ENCODE measurements around the gene BLOC1S5. TPM values are rescaled to one million over a fixed set of nuclear protein-coding genes. Genes with fewer than 3 reads are reported as not detected.
"Not testable (repeated sequence)": the region's sequence is repeated elsewhere in the genome, so short reads cannot be mapped to it uniquely, and the experiment has no call there.

The BLOC1S5 gene
- total and polyA plus RNA-seq, 2 donors = 10.3 to 20.0 TPM

DNA sequence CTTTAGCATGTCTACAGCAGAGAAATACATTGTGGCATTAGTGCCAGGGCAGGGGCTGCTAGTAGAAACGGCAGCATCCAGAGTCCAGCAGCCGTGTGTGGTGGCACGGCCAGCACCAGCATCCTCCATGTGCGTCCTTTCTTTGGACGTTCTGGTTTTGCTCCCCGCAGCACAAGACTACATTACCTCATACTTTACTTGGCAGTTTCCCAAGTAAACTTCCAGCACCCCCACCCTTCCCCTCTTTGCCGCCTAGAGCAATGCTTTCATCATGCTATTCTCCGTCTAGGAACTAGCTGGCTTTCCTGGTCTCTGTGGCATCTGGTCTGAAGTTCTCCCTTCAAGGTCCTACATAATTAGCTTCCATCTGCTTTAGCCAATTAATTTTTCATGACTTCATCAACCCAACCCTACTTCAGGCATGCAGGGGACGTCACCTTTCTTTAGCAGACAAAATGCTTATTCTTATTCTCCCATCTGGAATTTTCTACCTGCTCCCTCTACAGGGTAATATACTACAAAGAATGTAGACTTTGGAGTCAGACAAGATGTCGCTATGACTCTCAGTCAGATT, 67.6 kb downstream of the BLOC1S5 start:
- Histone ChIP-seq H3K27ac (ENCODE audit: low read depth in 1 of 2, low read length in 1 of 2) (no peak overlapping the region), H3K4me1 (ENCODE audit: control insufficient read depth in 2 of 2, insufficient read depth in 2 of 2, low read length in 2 of 2) (no peaks in the 10 kb centered on the region), H3K9me3 (ENCODE audit: control insufficient read depth in 2 of 2, insufficient read depth in 1 of 2, low read length in 1 of 2) (no peaks in the 10 kb centered on the region), H3K36me3 (ENCODE audit: control insufficient read depth in 2 of 2, insufficient read depth in 2 of 2, low read length in 1 of 2) (no peaks in the 10 kb centered on the region), H3K27me3 (ENCODE audit: control insufficient read depth in 2 of 2, insufficient read depth in 1 of 2, low read length in 1 of 2) (no peaks in the 10 kb centered on the region), H3K4me3 (ENCODE audit: low read length in 2 of 2) (no peak overlapping the region)
- 92% methylated on average over 10 of the region's 10 CpGs for WGBS
- no peak for DNase-seq (ENCODE audit: low read depth in 6 of 9, low spot score in 9 of 9)

DNA sequence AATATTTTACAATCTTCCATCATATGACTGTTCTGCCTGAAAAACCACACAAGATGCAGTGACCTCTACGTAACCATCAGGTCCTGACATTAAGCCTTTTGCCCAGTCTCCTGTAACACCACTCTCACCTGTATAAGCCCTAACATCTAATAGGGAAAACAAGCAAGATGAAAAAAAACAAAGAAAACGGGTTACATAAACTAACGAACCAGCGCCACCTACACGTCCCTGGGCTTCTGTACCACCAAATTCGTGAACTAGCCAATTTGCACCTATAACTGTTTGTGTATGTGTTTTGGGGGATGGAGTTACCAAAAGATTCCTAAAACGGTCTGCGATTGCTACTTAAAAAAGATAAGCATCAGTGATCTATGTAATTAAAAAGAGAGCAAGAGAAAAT, 70.2 kb downstream of the BLOC1S5 start:
- DNase-seq (ENCODE audit: low read depth in 6 of 9, low spot score in 9 of 9) = no peak
- Histone ChIP-seq H3K27ac (ENCODE audit: low read depth in 1 of 2, low read length in 1 of 2) (no peak overlapping the region), H3K9me3 (ENCODE audit: control insufficient read depth in 2 of 2, insufficient read depth in 1 of 2, low read length in 1 of 2) (no peaks in the 10 kb centered on the region), H3K36me3 (ENCODE audit: control insufficient read depth in 2 of 2, insufficient read depth in 2 of 2, low read length in 1 of 2) (no peaks in the 10 kb centered on the region), H3K4me1 (ENCODE audit: control insufficient read depth in 2 of 2, insufficient read depth in 2 of 2, low read length in 2 of 2) (no peaks in the 10 kb centered on the region), H3K4me3 (ENCODE audit: low read length in 2 of 2) (no peak overlapping the region), H3K27me3 (ENCODE audit: control insufficient read depth in 2 of 2, insufficient read depth in 1 of 2, low read length in 1 of 2) (no peaks in the 10 kb centered on the region)
- 95% methylated on average over 8 of the region's 8 CpGs for WGBS

DNA sequence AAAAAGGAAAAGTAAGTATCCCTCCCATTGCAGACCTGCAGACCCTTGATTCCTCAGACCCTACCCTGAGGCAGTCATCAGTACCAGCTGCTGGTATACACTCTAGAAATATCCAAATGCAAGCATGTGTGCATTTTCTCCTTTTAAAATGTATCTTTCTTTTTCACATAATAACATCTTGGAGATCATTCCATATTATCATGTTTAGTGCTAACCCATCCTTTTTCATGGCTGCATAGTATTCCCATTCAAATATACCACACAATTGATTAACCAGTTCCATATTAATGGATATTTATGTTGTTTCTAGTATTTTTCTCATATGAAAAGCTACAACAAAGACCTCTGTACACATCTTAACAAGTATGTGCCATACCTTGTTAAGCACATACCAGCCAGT, 70.8 kb downstream of the BLOC1S5 start:
- DNase-seq (ENCODE audit: low read depth in 6 of 9, low spot score in 9 of 9) = no peak
- no peaks in the 10 kb centered on the region for H3K36me3 ChIP-seq (ENCODE audit: control insufficient read depth in 2 of 2, insufficient read depth in 2 of 2, low read length in 1 of 2)
- H3K9me3 ChIP-seq (ENCODE audit: control insufficient read depth in 2 of 2, insufficient read depth in 1 of 2, low read length in 1 of 2) = no peaks in the 10 kb centered on the region
- no peak overlapping the region for H3K4me3 ChIP-seq (ENCODE audit: low read length in 2 of 2)
- no peaks in the 10 kb centered on the region for H3K27me3 ChIP-seq (ENCODE audit: control insufficient read depth in 2 of 2, insufficient read depth in 1 of 2, low read length in 1 of 2)
- no peaks in the 10 kb centered on the region for H3K4me1 ChIP-seq (ENCODE audit: control insufficient read depth in 2 of 2, insufficient read depth in 2 of 2, low read length in 2 of 2)
- no peak overlapping the region for H3K27ac ChIP-seq (ENCODE audit: low read depth in 1 of 2, low read length in 1 of 2)

DNA sequence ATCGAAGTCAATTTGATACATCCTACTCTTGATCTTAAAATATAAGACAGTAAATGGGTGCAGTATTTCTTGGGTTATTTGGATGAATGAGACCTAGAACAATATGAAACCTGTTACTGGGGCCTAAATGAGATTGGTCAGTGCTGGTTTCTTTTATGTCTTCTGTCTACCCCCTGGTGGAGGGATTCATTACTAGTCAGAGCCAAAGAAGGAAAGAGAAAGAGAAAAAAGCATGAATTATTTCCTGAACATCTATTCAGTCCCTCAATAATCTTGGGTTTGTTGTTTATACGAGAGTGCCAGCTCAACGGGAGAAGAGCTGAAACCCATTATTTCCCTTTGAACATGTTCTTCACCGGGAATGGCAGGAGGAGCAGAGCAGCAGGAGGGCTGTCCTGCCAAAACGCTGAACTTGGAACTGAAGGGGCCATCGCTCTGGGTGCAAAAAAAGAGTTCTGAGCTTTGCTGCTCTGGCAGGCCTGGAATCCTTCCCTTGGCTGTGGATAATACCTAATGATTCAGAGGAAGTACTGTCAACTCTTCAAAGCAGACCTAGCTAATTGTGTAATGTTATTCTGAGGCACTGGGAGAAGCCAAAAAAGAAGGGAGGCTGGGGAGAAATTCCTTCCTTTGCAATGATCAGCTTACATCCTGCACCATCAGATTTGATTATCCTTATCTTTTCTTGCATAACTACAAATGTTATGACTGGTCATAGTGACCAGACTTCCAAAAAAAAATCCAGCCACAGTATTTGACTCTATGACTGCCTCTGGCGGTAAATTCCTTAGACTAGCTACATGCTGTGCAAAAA, 72.0 kb downstream of the BLOC1S5 start:
- Histone ChIP-seq H3K27me3 (ENCODE audit: control insufficient read depth in 2 of 2, insufficient read depth in 1 of 2, low read length in 1 of 2) (no peaks in the 10 kb centered on the region), H3K4me3 (ENCODE audit: low read length in 2 of 2) (no peak overlapping the region), H3K4me1 (ENCODE audit: control insufficient read depth in 2 of 2, insufficient read depth in 2 of 2, low read length in 2 of 2) (no peaks in the 10 kb centered on the region), H3K27ac (ENCODE audit: low read depth in 1 of 2, low read length in 1 of 2) (no peak overlapping the region), H3K36me3 (ENCODE audit: control insufficient read depth in 2 of 2, insufficient read depth in 2 of 2, low read length in 1 of 2) (no peaks in the 10 kb centered on the region), H3K9me3 (ENCODE audit: control insufficient read depth in 2 of 2, insufficient read depth in 1 of 2, low read length in 1 of 2) (no peaks in the 10 kb centered on the region)
- WGBS = 68% methylated on average over 7 of the region's 7 CpGs
- no peak for DNase-seq (ENCODE audit: low read depth in 6 of 9, low spot score in 9 of 9)

DNA sequence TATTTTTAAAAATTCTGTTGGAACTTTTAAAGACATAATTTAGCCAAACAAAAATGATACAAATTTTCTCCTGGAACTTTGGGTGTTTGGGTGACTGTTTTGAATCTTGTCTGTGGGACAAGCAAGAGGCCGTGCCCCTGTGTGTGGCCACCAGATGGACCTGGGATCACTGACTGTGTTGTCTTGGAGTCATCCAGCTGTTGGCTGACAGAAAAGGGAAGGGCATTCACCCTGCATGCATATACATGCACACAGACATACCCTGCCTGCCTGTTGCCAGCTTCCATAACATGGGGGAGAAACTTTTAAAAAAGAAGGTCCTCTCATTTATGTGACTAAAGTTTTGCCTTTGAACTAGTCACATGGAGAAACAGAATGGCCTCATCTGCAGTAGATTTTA, 72.7 kb downstream of the BLOC1S5 start:
- DNase-seq (ENCODE audit: low read depth in 6 of 9, low spot score in 9 of 9) = no peak
- Histone ChIP-seq H3K4me1 (ENCODE audit: control insufficient read depth in 2 of 2, insufficient read depth in 2 of 2, low read length in 2 of 2) (no peaks in the 10 kb centered on the region), H3K27ac (ENCODE audit: low read depth in 1 of 2, low read length in 1 of 2) (no peak overlapping the region), H3K27me3 (ENCODE audit: control insufficient read depth in 2 of 2, insufficient read depth in 1 of 2, low read length in 1 of 2) (no peaks in the 10 kb centered on the region), H3K4me3 (ENCODE audit: low read length in 2 of 2) (no peak overlapping the region), H3K36me3 (ENCODE audit: control insufficient read depth in 2 of 2, insufficient read depth in 2 of 2, low read length in 1 of 2) (no peaks in the 10 kb centered on the region), H3K9me3 (ENCODE audit: control insufficient read depth in 2 of 2, insufficient read depth in 1 of 2, low read length in 1 of 2) (peaks cover 0 to 5% of the 10 kb centered on the region in 2 donors)
- 96% methylated on average over 1 of the region's 1 CpG for WGBS

DNA sequence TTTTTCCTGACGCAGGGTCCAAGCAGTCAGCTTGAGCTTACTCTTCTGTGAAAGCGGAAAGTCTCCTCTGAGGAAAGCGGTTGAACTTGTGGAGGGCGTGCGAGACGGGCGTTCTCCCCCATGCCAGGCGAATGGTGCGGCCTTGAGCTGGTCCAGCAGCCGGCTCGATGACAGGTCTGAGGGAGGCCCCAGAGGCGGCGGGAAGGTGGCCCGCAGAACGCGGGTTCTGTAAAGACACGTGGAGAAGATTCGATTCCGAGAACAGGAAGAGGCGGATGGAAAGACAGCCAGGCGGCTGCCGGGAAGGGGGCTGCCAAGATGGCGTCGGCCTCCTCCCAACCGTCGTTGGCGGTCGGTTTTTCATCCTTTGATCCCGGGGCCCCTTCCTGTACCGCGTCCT, 78.0 kb downstream of the BLOC1S5 start:
- 97% methylated on average over 31 of the region's 31 CpGs for WGBS

DNA sequence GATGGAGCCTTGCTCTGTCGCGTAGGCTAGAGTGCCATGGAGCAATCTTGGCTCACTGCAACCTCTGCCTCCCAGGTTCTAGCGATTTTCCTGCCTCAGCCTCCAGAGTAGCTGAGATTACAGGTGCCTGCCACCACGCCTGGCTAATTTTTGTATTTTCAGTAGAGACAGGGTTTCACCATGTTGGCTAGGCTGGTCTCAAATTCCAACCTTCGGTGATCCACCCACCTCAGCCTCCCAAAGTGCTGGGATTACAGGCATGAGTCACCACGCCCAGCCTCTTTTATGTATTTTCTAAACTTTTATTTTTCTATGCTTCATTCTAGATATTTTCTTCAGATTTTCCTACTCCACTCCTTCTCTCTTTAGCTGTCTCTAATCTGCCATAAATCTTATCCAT, 80.2 kb downstream of the BLOC1S5 start:
- H3K9me3 ChIP-seq (ENCODE audit: control insufficient read depth in 2 of 2, insufficient read depth in 1 of 2, low read length in 1 of 2) = peaks cover 0 to 13% of the 10 kb centered on the region in 2 donors
- DNase-seq (ENCODE audit: low read depth in 6 of 9, low spot score in 9 of 9); H3K36me3 ChIP-seq (ENCODE audit: control insufficient read depth in 2 of 2, insufficient read depth in 2 of 2, low read length in 1 of 2); H3K27me3 ChIP-seq (ENCODE audit: control insufficient read depth in 2 of 2, insufficient read depth in 1 of 2, low read length in 1 of 2); H3K4me1 ChIP-seq (ENCODE audit: control insufficient read depth in 2 of 2, insufficient read depth in 2 of 2, low read length in 2 of 2); H3K4me3 ChIP-seq (ENCODE audit: low read length in 2 of 2); H3K27ac ChIP-seq (ENCODE audit: low read depth in 1 of 2, low read length in 1 of 2): not testable (repeated sequence)
- WGBS = 86% methylated on average over 6 of the region's 6 CpGs

More for the DNA sequence above, 78.0 kb downstream of the BLOC1S5 start:
- Histone ChIP-seq H3K27me3 (ENCODE audit: control insufficient read depth in 2 of 2, insufficient read depth in 1 of 2, low read length in 1 of 2) (no peaks in the 10 kb centered on the region), H3K9me3 (ENCODE audit: control insufficient read depth in 2 of 2, insufficient read depth in 1 of 2, low read length in 1 of 2) (peaks cover 0 to 13% of the 10 kb centered on the region in 2 donors), H3K36me3 (ENCODE audit: control insufficient read depth in 2 of 2, insufficient read depth in 2 of 2, low read length in 1 of 2) (no peaks in the 10 kb centered on the region), H3K4me1 (ENCODE audit: control insufficient read depth in 2 of 2, insufficient read depth in 2 of 2, low read length in 2 of 2) (no peaks in the 10 kb centered on the region), H3K27ac (ENCODE audit: low read depth in 1 of 2, low read length in 1 of 2) (no peak overlapping the region), H3K4me3 (ENCODE audit: low read length in 2 of 2) (no peak overlapping the region)
- no peak for DNase-seq (ENCODE audit: low read depth in 6 of 9, low spot score in 9 of 9)

DNA sequence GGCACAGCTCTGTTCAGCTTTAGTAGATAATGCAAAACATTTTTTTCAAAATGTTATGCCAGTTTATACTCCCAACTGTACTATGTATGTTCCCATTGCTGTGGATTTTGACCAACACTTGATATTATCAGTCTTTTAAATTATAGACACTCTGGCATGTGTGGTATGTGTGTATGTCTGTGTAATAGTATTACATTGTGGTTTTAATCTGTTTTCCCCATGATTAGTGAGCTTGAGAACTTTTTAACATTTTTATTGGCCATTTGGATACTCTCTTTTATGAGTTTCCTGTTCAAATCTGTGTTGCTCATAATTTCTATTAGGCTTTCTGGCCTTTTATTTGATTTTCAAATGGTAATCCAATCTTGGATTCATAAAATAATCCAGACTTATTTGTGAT, 84.4 kb downstream of the BLOC1S5 start:
- DNase-seq (ENCODE audit: low read depth in 6 of 9, low spot score in 9 of 9) = no peak
- Histone ChIP-seq H3K9me3 (ENCODE audit: control insufficient read depth in 2 of 2, insufficient read depth in 1 of 2, low read length in 1 of 2) (no peaks in the 10 kb centered on the region), H3K27me3 (ENCODE audit: control insufficient read depth in 2 of 2, insufficient read depth in 1 of 2, low read length in 1 of 2) (peaks cover 7 to 9% of the 10 kb centered on the region in 2 donors), H3K36me3 (ENCODE audit: control insufficient read depth in 2 of 2, insufficient read depth in 2 of 2, low read length in 1 of 2) (no peaks in the 10 kb centered on the region), H3K4me3 (ENCODE audit: low read length in 2 of 2) (no peak overlapping the region), H3K4me1 (ENCODE audit: control insufficient read depth in 2 of 2, insufficient read depth in 2 of 2, low read length in 2 of 2) (no peaks in the 10 kb centered on the region), H3K27ac (ENCODE audit: low read depth in 1 of 2, low read length in 1 of 2) (no peak overlapping the region)

DNA sequence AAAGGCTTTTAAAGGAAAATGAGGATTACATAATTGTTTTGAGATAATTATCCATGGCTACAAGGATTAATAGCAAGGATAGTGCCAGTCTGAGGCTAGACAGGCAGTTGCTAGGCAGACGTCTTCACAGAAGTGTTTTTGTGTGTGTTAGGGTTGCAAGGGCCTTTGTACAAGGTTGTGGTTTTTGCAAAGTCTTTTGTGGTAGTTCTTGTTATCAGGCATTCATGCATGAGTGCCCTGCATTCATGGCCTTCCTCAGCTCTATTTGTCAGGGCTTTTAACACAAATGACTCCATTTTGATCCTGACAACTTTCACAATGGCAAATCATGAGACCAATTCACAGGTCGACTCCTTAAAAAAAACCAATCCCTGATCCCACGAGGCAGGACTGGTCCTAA, 85.5 kb downstream of the BLOC1S5 start:
- Histone ChIP-seq H3K4me3 (ENCODE audit: low read length in 2 of 2) (no peak overlapping the region), H3K27ac (ENCODE audit: low read depth in 1 of 2, low read length in 1 of 2) (no peak overlapping the region), H3K36me3 (ENCODE audit: control insufficient read depth in 2 of 2, insufficient read depth in 2 of 2, low read length in 1 of 2) (no peaks in the 10 kb centered on the region), H3K4me1 (ENCODE audit: control insufficient read depth in 2 of 2, insufficient read depth in 2 of 2, low read length in 2 of 2) (no peaks in the 10 kb centered on the region), H3K27me3 (ENCODE audit: control insufficient read depth in 2 of 2, insufficient read depth in 1 of 2, low read length in 1 of 2) (peaks cover 8 to 11% of the 10 kb centered on the region in 2 donors), H3K9me3 (ENCODE audit: control insufficient read depth in 2 of 2, insufficient read depth in 1 of 2, low read length in 1 of 2) (no peaks in the 10 kb centered on the region)
- DNase-seq (ENCODE audit: low read depth in 6 of 9, low spot score in 9 of 9) = no peak
- 83% methylated on average over 3 of the region's 3 CpGs for WGBS
